ENCODE measurements around the gene ZNRF3.

The ZNRF3 gene

GRCh38 chr22:29070490-29070889, 187.1 kb downstream of the ZNRF3 start:
- no peak overlapping the region for H3K4me3 ChIP-seq (ENCODE audit: low read depth, low read length)
- ChIA-PET CTCF (no interaction called here), POLR2A (interaction anchor here (0.6 to 0.7 kb wide), 4 partner anchors 9 to 863 kb away, joined by 3 to 5 read pairs (median 4); partner anchors contain the start of gene C22orf31)
- no peaks in the 10 kb centered on the region for H3K36me3 ChIP-seq (ENCODE audit: control insufficient read depth in 2 of 2, insufficient read depth in 1 of 2, low read length in 2 of 2)
- no peak for TF ChIP-seq ZNF184 (tag by site-specific recombination; IDR thresholded peaks at IDR 0.05)
- no peak for TF ChIP-seq ZNF280D (tag by site-specific recombination; IDR thresholded peaks at IDR 0.05)
- no peak for TF ChIP-seq ZBTB49 (tag by site-specific recombination; IDR thresholded peaks at IDR 0.05; ENCODE audit: low read depth)
- TF ChIP-seq ZXDB (tag by site-specific recombination; IDR thresholded peaks at IDR 0.05): no peak
- TF ChIP-seq ZNF362 (tag by site-specific recombination; IDR thresholded peaks at IDR 0.05): no peak
- no peak for TF ChIP-seq ZNF416 (tag by site-specific recombination; IDR thresholded peaks at IDR 0.05)
- no peak for TF ChIP-seq ZSCAN4 (tag by site-specific recombination; IDR thresholded peaks at IDR 0.05)
- TF ChIP-seq ZNF2 (tag by site-specific recombination; IDR thresholded peaks at IDR 0.05): no peak
- TF ChIP-seq ZNF549 (tag by site-specific recombination; IDR thresholded peaks at IDR 0.05): no peak
- TF ChIP-seq ZNF175 (tag by site-specific recombination; IDR thresholded peaks at IDR 0.05): no peak
- TF ChIP-seq ZNF248 (tag by site-specific recombination; IDR thresholded peaks at IDR 0.05): no peak
- TF ChIP-seq ZNF112 (tag by site-specific recombination; IDR thresholded peaks at IDR 0.05): no peak
- no peak for TF ChIP-seq ZNF530 (tag by site-specific recombination; IDR thresholded peaks at IDR 0.05; ENCODE audit: low read depth)
- TF ChIP-seq ZNF48 (tag by site-specific recombination; IDR thresholded peaks at IDR 0.05): no peak
- no peak for TF ChIP-seq INSM2 (tag by site-specific recombination; IDR thresholded peaks at IDR 0.05)
- H3K9me3 ChIP-seq (ENCODE audit: control insufficient read depth, insufficient read depth, low read depth, low read length): no peaks in the 10 kb centered on the region
- H3K4me1 ChIP-seq (ENCODE audit: control insufficient read depth, insufficient read depth, low read length): no peaks in the 10 kb centered on the region; the same call in 1 of the 2 replicates
- no peak overlapping the region for H3K27ac ChIP-seq (ENCODE audit: extremely low read depth, low read depth, low read length)
